DOHH2 (cell line): Measurements from ENCODE around the gene NXPH4.
A peak's percentile ranks its signal among the peaks of the same experiment; 100 is the strongest.

Source experiments
- H3F3A ChIP-seq: fragments of 200-600 bp; sonication (generic), shearing (Covaris generic); 2 replicates; pipeline ENCODE4 v1.6.0; 2016; ENCODE audit warnings: antibody characterized with exemption, mild to moderate bottlenecking; ENCODE audit not compliant: control insufficient read depth, insufficient read depth
- H3K27ac ChIP-seq: fragments of 200-600 bp; sonication (generic); 2 replicates; pipeline ENCODE4 v1.5.1; 2014; ENCODE audit warnings: low read depth, mild to moderate bottlenecking, low read length, moderate library complexity
- H3K27me3 ChIP-seq: fragments of 200-600 bp; sonication (generic); 2 replicates; pipeline ENCODE4 v1.6.1; 2014; ENCODE audit warnings: mild to moderate bottlenecking, low read length, mixed read lengths; ENCODE audit not compliant: control insufficient read depth
- H3K36me3 ChIP-seq: fragments of 200-600 bp; sonication (generic); 2 replicates; pipeline ENCODE4 v1.6.1; 2014; ENCODE audit warnings: mild to moderate bottlenecking, low read length, moderate library complexity, mixed read lengths; ENCODE audit not compliant: control insufficient read depth
- H3K4me1 ChIP-seq: fragments of 200-600 bp; sonication (generic); 2 replicates; pipeline ENCODE4 v1.6.1; 2014; ENCODE audit warnings: mild to moderate bottlenecking, low read length, mixed read lengths; ENCODE audit not compliant: control insufficient read depth
- H3K4me2 ChIP-seq: fragments of 200-600 bp; sonication (generic); 2 replicates; pipeline ENCODE4 v1.6.0; 2014; ENCODE audit warnings: mild to moderate bottlenecking, low read length, moderate library complexity
- H3K4me3 ChIP-seq: fragments of 200-600 bp; sonication (generic); 2 replicates; pipeline ENCODE4 v1.5.1; 2014; ENCODE audit warnings: mild to moderate bottlenecking, low read length, mixed read lengths
- H3K79me2 ChIP-seq: fragments of 200-600 bp; sonication (generic); 2 replicates; pipeline ENCODE4 v1.6.1; 2014; ENCODE audit warnings: mild to moderate bottlenecking, low read length, mixed read lengths; ENCODE audit not compliant: control insufficient read depth
- H3K9me2 ChIP-seq: fragments of 200-600 bp; sonication (generic); replicated peaks from 2 replicates; pipeline ENCODE4 v1.6.1; 2014; ENCODE audit warnings: mild to moderate bottlenecking, low read length, mixed read lengths; ENCODE audit not compliant: control insufficient read depth
- H3K9me3 ChIP-seq: fragments of 200-600 bp; sonication (generic); 2 replicates; pipeline ENCODE4 v1.6.1; 2014; ENCODE audit warnings: antibody characterized with exemption, low read length, mixed read lengths; ENCODE audit not compliant: control insufficient read depth, insufficient read depth
- H4K20me1 ChIP-seq: fragments of 200-600 bp; sonication (generic); 2 replicates; pipeline ENCODE4 v1.6.0; 2014; ENCODE audit warnings: low read depth, mild to moderate bottlenecking, antibody characterized with exemption, low read length, moderate library complexity; ENCODE audit not compliant: control insufficient read depth, insufficient read depth
- EZH2phosphoT487 ChIP-seq: fragments of 200-600 bp; sonication (generic); IDR thresholded peaks from 2 replicates; pipeline ENCODE4 v1.6.1; 2017; ENCODE audit warnings: borderline replicate concordance, mild to moderate bottlenecking, antibody characterized with exemption, low read length, moderate library complexity, mixed read lengths
- TF ChIP-seq, protein P1 (sequence below): fragments of 200-600 bp; sonication (generic); IDR thresholded peaks from one replicate; pipeline ENCODE4 v1.5.1; 2014; ENCODE audit warnings: antibody characterized with exemption, mild to moderate bottlenecking, low read depth, low read length; ENCODE audit not compliant: poor library complexity, severe bottlenecking

Gene NXPH4

DNA sequence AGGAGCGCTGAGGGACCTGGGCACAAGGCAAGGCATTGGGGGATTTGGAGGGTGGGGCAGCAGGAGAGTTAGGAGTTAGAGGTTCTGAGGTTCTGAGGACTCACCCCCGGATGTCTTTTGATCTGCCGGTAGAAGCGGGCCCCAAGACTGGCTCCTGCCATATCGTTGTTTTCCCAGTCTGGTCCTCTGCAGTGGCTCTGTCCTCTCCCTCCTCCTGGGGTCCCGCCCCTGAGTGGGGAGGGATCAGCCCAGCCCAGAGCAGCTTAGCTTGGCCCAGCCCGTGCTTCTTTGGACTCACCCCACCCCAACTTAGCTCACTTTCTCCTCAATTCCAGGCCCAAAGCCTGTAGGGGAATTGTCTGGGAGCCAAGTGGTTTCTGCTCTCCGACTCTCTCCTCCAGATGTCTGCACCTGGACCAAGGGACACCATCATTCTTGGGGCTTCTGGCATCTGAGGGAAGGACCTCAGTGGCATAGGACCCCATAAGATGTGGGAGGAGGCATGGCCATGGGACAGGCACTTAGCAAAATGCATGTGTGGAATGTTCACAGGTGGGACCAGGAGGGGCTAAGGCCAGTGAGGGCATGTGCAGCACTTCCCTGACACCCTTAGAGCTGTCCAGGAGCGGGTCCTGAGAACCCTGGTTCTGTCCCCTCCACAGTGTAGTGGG, 20.5 kb downstream of the NXPH4 start:
- Histone ChIP-seq H3K4me2 (peak overlapping the region; percentile 99), H3K4me3 (peak overlapping the region; percentile 87), H3F3A (peaks cover 49% of the 10 kb centered on the region), H4K20me1 (peaks cover 7% of the 10 kb centered on the region; the same call in 1 of the 2 replicates), H3K36me3 (peaks cover 48% of the 10 kb centered on the region), H3K27me3 (no peaks in the 10 kb centered on the region), H3K79me2 (peaks cover 21% of the 10 kb centered on the region), H3K9me3 (no peaks in the 10 kb centered on the region), H3K27ac (no peak overlapping the region; the same call in 1 of the 2 replicates), H3K9me2 (no peaks in the 10 kb centered on the region), H3K4me1 (peaks cover 88% of the 10 kb centered on the region)
- TF ChIP-seq, protein P1, sequence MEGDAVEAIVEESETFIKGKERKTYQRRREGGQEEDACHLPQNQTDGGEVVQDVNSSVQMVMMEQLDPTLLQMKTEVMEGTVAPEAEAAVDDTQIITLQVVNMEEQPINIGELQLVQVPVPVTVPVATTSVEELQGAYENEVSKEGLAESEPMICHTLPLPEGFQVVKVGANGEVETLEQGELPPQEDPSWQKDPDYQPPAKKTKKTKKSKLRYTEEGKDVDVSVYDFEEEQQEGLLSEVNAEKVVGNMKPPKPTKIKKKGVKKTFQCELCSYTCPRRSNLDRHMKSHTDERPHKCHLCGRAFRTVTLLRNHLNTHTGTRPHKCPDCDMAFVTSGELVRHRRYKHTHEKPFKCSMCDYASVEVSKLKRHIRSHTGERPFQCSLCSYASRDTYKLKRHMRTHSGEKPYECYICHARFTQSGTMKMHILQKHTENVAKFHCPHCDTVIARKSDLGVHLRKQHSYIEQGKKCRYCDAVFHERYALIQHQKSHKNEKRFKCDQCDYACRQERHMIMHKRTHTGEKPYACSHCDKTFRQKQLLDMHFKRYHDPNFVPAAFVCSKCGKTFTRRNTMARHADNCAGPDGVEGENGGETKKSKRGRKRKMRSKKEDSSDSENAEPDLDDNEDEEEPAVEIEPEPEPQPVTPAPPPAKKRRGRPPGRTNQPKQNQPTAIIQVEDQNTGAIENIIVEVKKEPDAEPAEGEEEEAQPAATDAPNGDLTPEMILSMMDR = no peak
- TF ChIP-seq EZH2phosphoT487 = no peak

DNA sequence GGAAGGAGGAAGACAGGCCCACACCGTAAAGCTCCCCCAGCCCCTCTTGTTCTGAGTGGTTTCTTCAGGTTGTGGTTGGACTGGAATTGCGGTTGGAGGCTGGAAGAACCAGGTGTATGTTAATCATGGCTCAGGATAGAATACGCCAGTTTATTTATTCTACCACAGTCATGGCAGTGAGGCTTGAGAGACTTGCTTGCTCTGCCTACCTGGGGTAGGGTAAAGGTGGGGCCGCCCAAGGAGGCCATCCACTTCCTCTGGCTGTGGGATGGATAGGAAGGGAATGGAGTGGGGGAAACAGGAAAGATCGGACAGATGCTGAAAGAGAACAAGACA, 21.0 kb downstream of the NXPH4 start:
- peaks cover 44% of the 10 kb centered on the region for H3K36me3 ChIP-seq
- peak overlapping the region; percentile 98 for H3K27ac ChIP-seq
- peak overlapping the region; percentile 87 for H3K4me3 ChIP-seq
- H3K4me1 ChIP-seq = peaks cover 83% of the 10 kb centered on the region
- TF ChIP-seq, protein P1 = no peak
- TF ChIP-seq EZH2phosphoT487 = no peak
- peak overlapping the region; percentile 99 for H3K4me2 ChIP-seq
- peaks cover 7% of the 10 kb centered on the region; the same call in 1 of the 2 replicates for H4K20me1 ChIP-seq
- peaks cover 20% of the 10 kb centered on the region for H3K79me2 ChIP-seq
- no peaks in the 10 kb centered on the region for H3K27me3 ChIP-seq
- H3F3A ChIP-seq = peaks cover 49% of the 10 kb centered on the region
- no peaks in the 10 kb centered on the region for H3K9me3 ChIP-seq
- H3K9me2 ChIP-seq = no peaks in the 10 kb centered on the region

DNA sequence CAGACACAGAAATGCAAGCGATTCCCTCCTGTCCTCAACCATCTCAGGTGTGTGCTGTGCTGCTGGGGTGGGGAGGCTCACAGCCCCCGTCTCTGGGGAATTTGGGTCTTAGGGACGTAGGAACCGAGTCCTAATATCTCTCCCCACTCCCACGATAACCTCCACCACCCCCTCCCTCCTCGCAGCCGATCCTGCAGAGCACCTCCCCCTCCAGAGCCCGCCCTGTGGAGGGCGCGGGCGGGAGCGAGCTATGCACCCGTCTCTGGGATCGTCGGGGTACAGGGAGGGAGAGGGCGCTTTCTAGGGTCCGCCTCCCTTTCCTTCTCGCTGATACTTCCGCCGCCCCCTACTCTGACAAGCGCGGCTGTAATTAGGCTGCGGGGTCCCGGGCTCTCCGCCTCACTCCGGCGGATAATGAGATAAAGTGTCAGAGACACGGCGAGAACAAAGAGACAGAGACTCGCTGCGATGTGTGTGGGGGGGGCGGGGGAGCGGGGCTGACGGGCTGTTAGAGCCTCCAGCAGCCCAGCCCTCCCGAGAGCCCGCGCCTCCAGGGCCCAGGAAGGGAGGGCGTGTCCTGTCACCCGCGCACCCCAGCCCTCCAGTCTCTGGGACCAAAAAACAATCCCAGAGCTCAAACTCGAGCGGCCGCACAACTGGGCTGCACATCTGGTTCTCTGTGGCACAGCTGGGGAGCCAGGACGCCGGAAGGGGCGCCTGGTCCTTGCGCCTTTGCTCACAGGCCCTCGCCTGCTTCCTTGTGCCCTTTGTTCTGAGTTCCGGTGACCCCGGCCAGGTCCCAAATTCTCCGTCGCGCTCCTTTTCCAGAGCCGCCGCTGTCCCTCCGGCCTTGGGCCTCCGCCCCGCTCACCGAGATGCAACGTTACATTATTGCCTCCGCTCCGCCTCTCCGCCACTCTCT, 21.6 kb downstream of the NXPH4 start:
- H3K9me3 ChIP-seq = no peaks in the 10 kb centered on the region
- peaks cover 79% of the 10 kb centered on the region for H3K4me1 ChIP-seq
- peaks cover 49% of the 10 kb centered on the region for H3F3A ChIP-seq
- peak overlapping the region; percentile 99 for H3K4me2 ChIP-seq
- H3K27ac ChIP-seq = peak overlapping the region; percentile 98
- H3K4me3 ChIP-seq = peak overlapping the region; percentile 87
- H3K27me3 ChIP-seq = no peaks in the 10 kb centered on the region
- peaks cover 37% of the 10 kb centered on the region for H3K36me3 ChIP-seq
- H3K79me2 ChIP-seq = peaks cover 17% of the 10 kb centered on the region
- TF ChIP-seq, protein P1 = no peak
- TF ChIP-seq EZH2phosphoT487 = no peak
- no peaks in the 10 kb centered on the region for H3K9me2 ChIP-seq
- H4K20me1 ChIP-seq = 0 out of 2 replicates have a peak, but pooled peaks cover 3% of the 10 kb centered on the region
